Measurements from ENCODE around the gene SH3TC1.

The SH3TC1 gene

GRCh38 chr4:8233672-8234484 is 34.8 kb downstream of the SH3TC1 start:
- no peak for DNase-seq

- no peak for DNase-seq
Measured at GRCh38 chr4:8234715-8235114, 35.6 kb downstream of the SH3TC1 start.

GRCh38 chr4:8235224-8235623 is 36.1 kb downstream of the SH3TC1 start:
- no peak for DNase-seq

GRCh38 chr4:8235686-8236085 is 36.6 kb downstream of the SH3TC1 start:
- DNase-seq = no peak

- DNase-seq = no peak
Measured at GRCh38 chr4:8236106-8236919, 37.2 kb downstream of the SH3TC1 start.

- no peak for DNase-seq
Measured at GRCh38 chr4:8236920-8237195, 37.8 kb downstream of the SH3TC1 start.

- no peak for DNase-seq
Measured at GRCh38 chr4:8237256-8237989, 38.3 kb downstream of the SH3TC1 start.

- no peak for DNase-seq
Measured at GRCh38 chr4:8238036-8238511, 39.0 kb downstream of the SH3TC1 start.

GRCh38 chr4:8238515-8239053 is 39.5 kb downstream of the SH3TC1 start:
- no peak for DNase-seq

GRCh38 chr4:8239226-8239625 is 40.1 kb downstream of the SH3TC1 start:
- DNase-seq = no peak

- DNase-seq = no peak
Measured at GRCh38 chr4:8239661-8240060, 40.6 kb downstream of the SH3TC1 start.

- no peak for DNase-seq
Measured at GRCh38 chr4:8240211-8241041, 41.3 kb downstream of the SH3TC1 start.

GRCh38 chr4:8241211-8241779 is 42.2 kb downstream of the SH3TC1 start:
- DNase-seq = no peak

GRCh38 chr4:8241895-8242696 is 43.0 kb downstream of the SH3TC1 start:
- peak; percentile 88 for DNase-seq

- no peak for DNase-seq
Measured at GRCh38 chr4:8242782-8243560, 43.9 kb downstream of the SH3TC1 start.

- DNase-seq = no peak
Measured at GRCh38 chr4:8244001-8244757, 45.1 kb downstream of the SH3TC1 start.

GRCh38 chr4:8244931-8245460 is 45.9 kb downstream of the SH3TC1 start:
- no peak for DNase-seq

GRCh38 chr4:8245884-8246833 is 47.1 kb downstream of the SH3TC1 start:
- DNase-seq = no peak
